BLaER1 (cell line): ENCODE measurements around the gene ZNF584.

Experiments
- H3K27ac ChIP-seq: shearing (Covaris generic); formaldehyde crosslinking; 2 replicates; pipeline ENCODE4 v1.8.1; 2022
- H3K27me3 ChIP-seq: shearing (Covaris generic); formaldehyde crosslinking; 2 replicates; pipeline ENCODE4 v1.8.1; 2022
- H3K36me3 ChIP-seq: shearing (Covaris generic); formaldehyde crosslinking; 2 replicates; pipeline ENCODE4 v1.8.1; 2022
- H3K4me1 ChIP-seq: shearing (Covaris generic); formaldehyde crosslinking; 2 replicates; pipeline ENCODE4 v1.8.1; 2022
- H3K4me2 ChIP-seq: shearing (Covaris generic); formaldehyde crosslinking; 2 replicates; pipeline ENCODE4 v1.8.1; 2022
- H3K4me3 ChIP-seq: shearing (Covaris generic); formaldehyde crosslinking; 2 replicates; pipeline ENCODE4 v1.8.1; 2022
- H3K9ac ChIP-seq: shearing (Covaris generic); formaldehyde crosslinking; 2 replicates; pipeline ENCODE4 v1.8.1; 2022
- H3K9me3 ChIP-seq: shearing (Covaris generic); formaldehyde crosslinking; 2 replicates; pipeline ENCODE4 v1.8.1; 2022
- H4K20me1 ChIP-seq: shearing (Covaris generic); formaldehyde crosslinking; 2 replicates; pipeline ENCODE4 v1.8.1; 2022
- Cebpa-rat ChIP-seq: shearing (Covaris generic); IDR thresholded peaks from 2 replicates; pipeline ENCODE4 v1.8.1; 2022

ZNF584 gene

DNA sequence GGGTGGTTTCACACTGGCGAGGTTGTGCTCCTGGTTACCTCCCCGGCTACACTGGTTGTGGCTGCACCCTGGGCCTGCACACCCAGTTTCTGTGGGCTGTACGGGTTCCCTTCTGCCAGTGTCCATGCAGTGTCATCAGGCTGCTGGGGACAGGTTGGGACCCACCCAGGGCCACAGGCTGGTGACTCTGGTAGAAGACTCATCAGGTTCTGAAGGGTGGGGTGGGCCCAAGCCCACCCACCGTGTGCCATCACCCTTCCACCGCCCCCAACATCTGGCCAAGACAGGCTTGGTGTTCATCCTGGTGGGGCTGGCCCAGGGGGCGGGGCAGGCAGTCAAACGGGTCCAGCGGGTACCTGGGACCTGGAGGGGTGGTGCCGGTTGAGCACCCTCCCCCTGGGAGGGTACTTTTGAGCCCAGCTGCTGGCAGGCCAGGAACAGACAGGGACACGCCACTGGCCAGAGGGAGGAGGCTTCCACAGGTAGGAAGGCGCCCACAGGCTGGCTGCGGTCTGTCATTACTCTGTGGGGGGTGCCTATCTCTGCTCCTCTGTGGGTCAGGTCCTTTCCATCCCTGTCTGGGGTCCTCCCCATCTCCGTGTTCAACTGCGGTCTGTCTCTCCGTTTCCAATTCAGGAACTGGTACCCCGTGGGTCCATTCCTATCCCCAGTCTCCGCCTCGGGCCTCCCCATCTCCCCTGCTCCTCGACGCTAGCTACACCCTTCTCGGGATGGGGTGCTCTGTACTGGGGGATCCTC is 13.1 kb upstream of the ZNF584 start, which contains the start of gene RNF225:
Gene RNF225 (plus strand): TSS at position 437 of the 759 bp plus-strand sequence. CDS start 434 bp downstream, outside the sequence.
- Histone ChIP-seq H3K4me1 (peaks cover 13% of the 10 kb centered on the region), H3K27ac (no peak within 1 kb of the TSS), H3K27me3 (peaks cover 8% of the 10 kb centered on the region), H3K9me3 (no peaks in the 10 kb centered on the region), H3K9ac (no peak within 1 kb of the TSS), H3K4me3 (no peak within 1 kb of the TSS), H3K36me3 (peaks cover 64% of the 10 kb centered on the region), H3K4me2 (no peak within 1 kb of the TSS), H4K20me1 (peaks cover 58% of the 10 kb centered on the region)
- TF ChIP-seq Cebpa-rat, result no peak

DNA sequence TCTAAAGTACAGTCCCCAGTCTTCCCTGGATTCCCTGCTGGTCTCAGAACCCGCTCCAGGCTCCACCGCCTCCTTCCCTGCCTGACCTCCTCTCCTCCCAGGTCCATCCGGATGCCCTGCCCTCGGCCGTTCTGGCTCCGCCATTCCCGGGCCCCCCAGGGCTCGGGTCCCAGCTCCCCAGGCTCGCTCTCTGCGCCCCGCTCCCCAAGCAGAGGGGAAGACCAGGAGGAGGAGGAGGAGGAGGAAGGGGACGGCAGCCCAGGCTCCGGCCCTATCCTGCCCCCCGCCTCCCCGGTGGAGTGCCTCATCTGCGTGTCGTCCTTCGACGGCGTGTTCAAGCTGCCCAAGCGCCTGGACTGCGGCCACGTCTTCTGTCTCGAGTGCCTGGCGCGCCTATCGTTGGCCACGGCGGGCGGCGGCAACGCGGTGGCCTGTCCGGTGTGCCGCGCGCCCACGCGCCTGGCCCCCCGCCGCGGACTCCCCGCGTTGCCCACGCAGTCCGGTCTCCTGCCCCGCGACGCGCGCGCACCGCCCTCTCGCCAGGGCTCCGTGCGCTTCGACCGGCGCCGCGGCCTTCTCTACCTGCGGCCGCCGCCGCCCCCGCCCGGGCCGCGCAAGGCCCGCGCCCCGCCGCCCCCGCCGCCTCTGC is 12.3 kb upstream of the ZNF584 start:
- no peak for TF ChIP-seq Cebpa-rat
- Histone ChIP-seq H3K27ac (no peak overlapping the region), H3K9me3 (no peaks in the 10 kb centered on the region), H3K9ac (no peak overlapping the region), H4K20me1 (peaks cover 51% of the 10 kb centered on the region), H3K4me2 (no peak overlapping the region), H3K4me3 (no peak overlapping the region), H3K4me1 (peaks cover 12% of the 10 kb centered on the region), H3K27me3 (peaks cover 8% of the 10 kb centered on the region), H3K36me3 (peaks cover 57% of the 10 kb centered on the region)

DNA sequence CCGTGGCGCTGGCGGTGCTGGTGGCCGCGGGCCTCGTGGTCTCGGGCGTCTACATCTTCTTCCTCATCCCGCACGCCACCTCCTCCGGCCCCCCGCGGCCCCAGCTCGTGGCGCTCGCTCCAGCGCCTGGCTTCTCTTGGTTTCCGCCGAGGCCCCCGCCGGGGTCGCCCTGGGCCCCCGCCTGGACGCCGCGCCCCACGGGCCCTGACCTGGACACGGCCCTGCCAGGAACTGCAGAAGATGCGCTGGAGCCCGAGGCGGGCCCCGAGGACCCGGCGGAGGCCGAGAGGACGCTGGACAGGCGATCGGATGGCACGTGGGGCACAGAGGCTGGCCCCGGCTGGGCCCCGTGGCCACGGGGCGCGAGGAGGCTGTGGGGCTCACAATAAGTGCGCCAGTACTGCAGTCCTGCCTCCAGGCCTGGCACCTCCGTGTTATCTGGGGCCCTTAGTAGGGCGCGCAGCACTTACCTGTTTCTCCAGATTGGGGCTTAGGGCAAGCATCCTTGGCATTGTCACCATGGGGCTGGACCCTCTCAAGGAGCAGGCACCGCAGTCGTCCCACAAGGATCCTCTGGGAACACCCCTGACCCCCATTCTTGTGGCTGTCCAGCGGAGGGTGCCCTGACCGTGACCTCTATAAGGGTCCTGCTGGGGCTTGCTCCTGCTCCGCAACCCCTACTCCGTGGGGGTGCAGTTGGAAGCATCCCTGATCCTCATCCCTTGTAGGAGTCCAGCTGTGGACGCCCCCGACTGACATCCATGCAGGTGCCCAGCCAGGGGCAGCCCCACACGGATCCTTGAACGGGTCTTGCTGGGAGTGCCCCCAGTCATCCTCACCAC is 11.5 kb upstream of the ZNF584 start:
- no peak for TF ChIP-seq Cebpa-rat
- Histone ChIP-seq H3K4me3 (no peak overlapping the region), H3K4me1 (peaks cover 12% of the 10 kb centered on the region)

DNA sequence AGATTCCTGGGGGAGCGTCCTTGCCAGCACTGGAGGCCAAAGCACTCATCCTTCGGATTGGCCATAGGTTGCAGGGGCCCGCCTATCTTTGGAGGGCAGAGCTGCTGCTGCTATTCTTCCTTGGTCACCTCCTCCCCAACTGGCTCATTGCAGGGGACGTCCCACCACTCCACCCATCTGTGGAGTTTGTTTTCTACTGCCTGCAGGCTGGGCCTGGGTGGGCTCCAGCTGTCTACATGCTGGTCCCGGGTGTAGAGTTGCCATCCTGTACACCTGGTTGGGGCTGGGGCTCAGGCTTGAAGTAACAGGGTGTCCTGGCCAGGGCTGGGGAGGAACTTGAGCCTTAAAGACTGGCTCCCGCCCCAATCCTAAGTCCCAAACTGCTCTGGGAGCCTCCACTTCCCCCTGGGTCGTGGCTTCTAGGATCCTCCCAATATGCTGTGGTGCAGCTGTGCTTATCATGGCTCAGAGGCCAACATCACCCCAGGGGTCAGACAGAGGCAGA is 10.9 kb upstream of the ZNF584 start:
- TF ChIP-seq Cebpa-rat, result no peak
- peaks cover 19% of the 10 kb centered on the region for H3K4me1 ChIP-seq

More for the DNA sequence above, 11.5 kb upstream of the ZNF584 start:
- Histone ChIP-seq H3K9ac (no peak overlapping the region), H4K20me1 (peaks cover 43% of the 10 kb centered on the region), H3K4me2 (no peak overlapping the region), H3K27me3 (peaks cover 8% of the 10 kb centered on the region), H3K36me3 (peaks cover 49% of the 10 kb centered on the region), H3K9me3 (no peaks in the 10 kb centered on the region), H3K27ac (no peak overlapping the region)

DNA sequence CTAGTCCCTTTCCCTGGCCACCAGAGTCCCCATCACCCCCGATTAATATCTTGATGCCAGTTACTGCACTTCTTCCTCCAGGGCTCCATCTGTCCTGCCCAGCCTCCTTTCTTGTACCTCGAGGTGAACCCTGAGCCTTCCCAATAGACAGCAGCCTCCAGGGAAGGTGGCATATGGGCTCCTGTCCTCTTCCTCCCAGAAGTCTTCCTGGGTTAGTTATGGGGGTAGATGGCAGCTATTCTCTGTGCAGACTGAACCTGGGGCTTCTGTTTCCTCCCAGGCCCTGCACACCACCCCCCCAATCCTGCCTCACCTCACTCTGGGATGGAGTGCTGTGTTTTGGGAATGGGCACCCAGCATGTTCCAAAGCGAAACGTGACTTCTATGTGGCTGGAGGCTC is 10.4 kb upstream of the ZNF584 start:
- Histone ChIP-seq H4K20me1 (peaks cover 31% of the 10 kb centered on the region), H3K4me1 (peaks cover 19% of the 10 kb centered on the region), H3K4me2 (no peak overlapping the region), H3K9ac (no peak overlapping the region), H3K27me3 (peaks cover 8% of the 10 kb centered on the region), H3K27ac (no peak overlapping the region), H3K36me3 (peaks cover 37% of the 10 kb centered on the region), H3K9me3 (no peaks in the 10 kb centered on the region), H3K4me3 (no peak overlapping the region)
- TF ChIP-seq Cebpa-rat, result no peak

More for the DNA sequence above, 10.9 kb upstream of the ZNF584 start:
- H3K9me3 ChIP-seq, result no peaks in the 10 kb centered on the region
- peaks cover 36% of the 10 kb centered on the region for H4K20me1 ChIP-seq
- H3K4me3 ChIP-seq, result no peak overlapping the region
- H3K9ac ChIP-seq, result no peak overlapping the region
- peaks cover 8% of the 10 kb centered on the region for H3K27me3 ChIP-seq
- H3K36me3 ChIP-seq, result peaks cover 42% of the 10 kb centered on the region
- no peak overlapping the region for H3K27ac ChIP-seq
- H3K4me2 ChIP-seq, result no peak overlapping the region

DNA sequence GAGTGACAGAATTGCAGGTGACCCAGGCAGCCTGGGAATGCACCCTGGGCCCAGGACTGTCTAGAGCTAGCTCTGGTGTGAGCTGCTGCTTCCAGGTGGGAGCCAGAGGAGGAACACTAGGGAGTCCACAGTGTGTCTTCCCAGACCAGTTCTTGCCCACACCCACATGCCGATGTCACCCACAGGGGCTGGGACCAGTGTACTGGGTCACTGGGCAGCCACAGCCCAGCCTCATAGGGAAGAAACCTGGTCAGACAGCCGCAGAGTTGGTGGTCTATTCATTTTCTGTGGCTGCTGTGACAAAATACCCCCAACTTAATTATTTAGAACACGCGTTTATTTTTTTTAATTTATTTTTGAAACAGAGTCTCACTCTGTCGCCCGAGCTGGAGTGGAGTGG is 9.9 kb upstream of the ZNF584 start:
- no peak overlapping the region for H3K27ac ChIP-seq
- H3K4me2 ChIP-seq, result no peak overlapping the region
- no peak overlapping the region for H3K9ac ChIP-seq
- no peak overlapping the region for H3K4me3 ChIP-seq
- no peak for TF ChIP-seq Cebpa-rat
- peaks cover 19% of the 10 kb centered on the region for H3K4me1 ChIP-seq
- peaks cover 8% of the 10 kb centered on the region for H3K27me3 ChIP-seq
- peaks cover 26% of the 10 kb centered on the region for H4K20me1 ChIP-seq
- no peaks in the 10 kb centered on the region for H3K9me3 ChIP-seq
- peaks cover 33% of the 10 kb centered on the region for H3K36me3 ChIP-seq

DNA sequence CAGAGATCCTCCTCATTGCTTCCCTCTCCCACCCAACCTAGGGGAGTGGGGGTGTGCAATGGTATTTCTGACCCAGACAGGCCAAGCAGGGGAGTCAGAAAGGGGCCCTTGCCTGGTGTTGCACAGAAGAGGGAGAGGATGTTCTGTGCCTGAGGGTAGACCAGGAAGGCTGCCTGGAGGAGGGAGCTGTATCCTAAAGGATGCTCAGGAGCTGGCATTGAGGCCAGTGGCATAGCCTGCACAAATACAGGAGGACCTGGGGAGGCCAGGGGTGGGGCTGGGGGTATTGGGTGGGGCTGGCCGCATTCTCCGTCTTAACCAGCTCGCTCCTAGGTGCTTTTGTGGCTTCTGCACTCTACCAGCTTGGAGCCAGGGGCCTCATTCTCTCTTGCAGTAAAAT is 8.5 kb upstream of the ZNF584 start:
- no peaks in the 10 kb centered on the region for H3K9me3 ChIP-seq
- H3K27ac ChIP-seq, result no peak overlapping the region
- peaks cover 8% of the 10 kb centered on the region for H3K27me3 ChIP-seq
- peaks cover 19% of the 10 kb centered on the region for H3K4me1 ChIP-seq
- H3K36me3 ChIP-seq, result peaks cover 19% of the 10 kb centered on the region
- no peak overlapping the region for H3K9ac ChIP-seq
- H3K4me2 ChIP-seq, result no peak overlapping the region
- no peak for TF ChIP-seq Cebpa-rat
- peaks cover 13% of the 10 kb centered on the region for H4K20me1 ChIP-seq
- no peak overlapping the region for H3K4me3 ChIP-seq

DNA sequence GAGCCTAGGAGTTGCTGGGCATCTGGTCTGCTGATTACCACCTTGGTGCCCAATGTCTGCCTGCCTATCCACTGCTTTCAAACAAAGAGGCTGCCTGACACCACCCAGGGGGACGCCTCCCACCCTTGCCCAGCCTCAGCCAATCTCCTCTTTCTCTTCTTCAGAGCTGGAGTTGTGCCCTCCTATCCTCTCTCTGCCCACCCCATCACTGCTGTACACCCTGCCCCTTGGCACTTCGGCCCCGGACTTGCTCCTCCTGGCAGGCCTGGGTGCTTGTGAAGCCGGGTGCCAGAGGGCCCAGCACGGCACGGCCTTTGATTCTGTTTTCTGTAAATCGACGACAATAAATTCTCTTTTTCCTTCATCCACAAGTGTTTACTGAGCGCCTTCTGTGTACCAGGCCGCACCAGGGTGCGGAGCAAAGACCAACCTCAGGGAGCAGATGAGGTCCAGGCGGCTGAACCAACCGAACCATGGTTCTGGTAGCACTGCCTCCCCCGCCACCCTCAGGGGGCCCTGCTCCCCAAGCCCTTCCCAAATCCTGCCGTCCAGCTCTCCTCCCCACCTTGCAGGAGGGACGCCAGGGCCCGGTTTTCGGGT is 8.0 kb upstream of the ZNF584 start:
- no peak for TF ChIP-seq Cebpa-rat
- Histone ChIP-seq H3K27ac (0 out of 2 replicates have a peak overlapping the region, but pooled peaks have one; percentile 46), H3K9me3 (no peaks in the 10 kb centered on the region), H3K4me1 (peaks cover 19% of the 10 kb centered on the region), H3K4me3 (peak overlapping the region; percentile 44), H3K27me3 (peaks cover 8% of the 10 kb centered on the region), H4K20me1 (peaks cover 8% of the 10 kb centered on the region), H3K9ac (no peak overlapping the region), H3K4me2 (peak overlapping the region; percentile 86), H3K36me3 (peaks cover 14% of the 10 kb centered on the region)
